Measurements from ENCODE around the gene CLDN20.

- TF ChIP-seq POLR2A (IDR thresholded peaks at IDR 0.05) (no peak), CTCF (IDR thresholded peaks at IDR 0.05) (no peak)
Measured at GRCh38 chr6:155273431-155273830, 9.6 kb downstream of the CLDN20 start.

Data from heart left ventricle (tissue), 13 donors.